Right atrium auricular region (tissue), 2 donors: ENCODE measurements around the gene MT3. TPM values are rescaled to one million over a fixed set of nuclear protein-coding genes. Genes with fewer than 3 reads are reported as not detected.

Experiments used
- DNase-seq: peaks from one replicate; pipeline ENCODE4 v3.0.0-alpha.2; 2019; ENCODE audit warnings: low spot score
- H3K27ac ChIP-seq, 2 donors: fragments of 200-600 bp; sonication (generic); 1 replicate in 1 of 2; 2 replicates in 1 of 2; pipeline ENCODE4 v1.5.1; 2016 to 2019
- H3K27me3 ChIP-seq, 2 donors: fragments of 200-600 bp; sonication (generic); one replicate each; pipeline versions ENCODE4 v1.5.1 to v1.6.0; 2017 to 2019
- H3K36me3 ChIP-seq: fragments of 200-600 bp; sonication (generic); one replicate; pipeline ENCODE4 v1.5.1; 2016
- H3K4me1 ChIP-seq, 2 donors: fragments of 200-600 bp; sonication (generic); one replicate each; pipeline versions ENCODE4 v1.5.1 to v1.6.0; 2017 to 2019
- H3K4me3 ChIP-seq, 2 donors: fragments of 200-600 bp; sonication (generic); 1 replicate in 1 of 2; 2 replicates in 1 of 2; pipeline ENCODE4 v1.5.1; 2017 to 2019; ENCODE audit warnings: mild to moderate bottlenecking in 1 of 2, moderate library complexity in 1 of 2
- H3K9me3 ChIP-seq, 2 donors: fragments of 200-600 bp; sonication (generic); one replicate each; pipeline ENCODE4 v1.5.1; 2019
- total RNA-seq, 2 donors: library from RNA; depleted of rRNA; stranded (reverse); fragments of >200 nt; gene quantifications; one replicate each; pipeline ENCODE4 v1.1.0, GENCODE V29; 2016
- TF ChIP-seq, protein P1 (sequence below), 2 donors: fragments of 200-600 bp; sonication (generic); IDR thresholded peaks; one replicate each; pipeline ENCODE4 v1.5.1; 2019; ENCODE audit warnings: antibody characterized with exemption in 2 of 2

MT3 gene
- total RNA-seq, 2 donors from 2014 or later, result not detected

DNA sequence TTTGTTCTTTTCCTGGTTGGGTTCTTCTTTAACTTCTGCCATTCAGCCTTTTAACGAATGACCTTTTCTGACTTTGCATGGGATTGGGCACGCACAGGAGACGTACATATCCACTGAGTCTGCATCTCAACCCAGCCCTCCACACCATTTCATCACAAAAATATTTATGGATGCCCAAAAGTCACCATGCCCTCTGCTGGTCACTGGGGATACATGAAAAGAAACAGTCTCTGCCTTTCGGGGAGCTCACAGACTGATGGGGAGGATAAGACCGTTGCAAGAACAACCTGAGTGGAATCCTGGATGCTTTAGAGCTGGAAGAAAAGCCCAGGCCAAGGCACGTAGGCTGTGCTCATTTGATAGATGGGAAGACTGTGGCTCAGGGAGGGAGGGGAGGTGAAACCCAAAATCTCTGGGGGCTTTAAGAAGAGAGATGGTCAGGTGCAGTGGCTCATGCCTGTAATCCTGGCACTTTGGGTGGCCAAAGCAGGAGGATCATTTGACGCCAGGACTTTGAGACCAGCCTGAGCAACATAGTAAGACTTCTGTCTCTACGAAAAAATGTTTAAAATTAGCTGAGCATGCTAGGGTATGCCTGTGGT is 11.2 kb downstream of the MT3 start:
- Histone ChIP-seq H3K4me3 (no peak overlapping the region), H3K9me3 (no peaks in the 10 kb centered on the region), H3K4me1 (peaks cover 0 to under 1% of the 10 kb centered on the region in 2 donors), H3K36me3 (no peaks in the 10 kb centered on the region), H3K27ac (no peak overlapping the region), H3K27me3 (no peaks in the 10 kb centered on the region)
- TF ChIP-seq, protein P1, sequence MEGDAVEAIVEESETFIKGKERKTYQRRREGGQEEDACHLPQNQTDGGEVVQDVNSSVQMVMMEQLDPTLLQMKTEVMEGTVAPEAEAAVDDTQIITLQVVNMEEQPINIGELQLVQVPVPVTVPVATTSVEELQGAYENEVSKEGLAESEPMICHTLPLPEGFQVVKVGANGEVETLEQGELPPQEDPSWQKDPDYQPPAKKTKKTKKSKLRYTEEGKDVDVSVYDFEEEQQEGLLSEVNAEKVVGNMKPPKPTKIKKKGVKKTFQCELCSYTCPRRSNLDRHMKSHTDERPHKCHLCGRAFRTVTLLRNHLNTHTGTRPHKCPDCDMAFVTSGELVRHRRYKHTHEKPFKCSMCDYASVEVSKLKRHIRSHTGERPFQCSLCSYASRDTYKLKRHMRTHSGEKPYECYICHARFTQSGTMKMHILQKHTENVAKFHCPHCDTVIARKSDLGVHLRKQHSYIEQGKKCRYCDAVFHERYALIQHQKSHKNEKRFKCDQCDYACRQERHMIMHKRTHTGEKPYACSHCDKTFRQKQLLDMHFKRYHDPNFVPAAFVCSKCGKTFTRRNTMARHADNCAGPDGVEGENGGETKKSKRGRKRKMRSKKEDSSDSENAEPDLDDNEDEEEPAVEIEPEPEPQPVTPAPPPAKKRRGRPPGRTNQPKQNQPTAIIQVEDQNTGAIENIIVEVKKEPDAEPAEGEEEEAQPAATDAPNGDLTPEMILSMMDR (IDR thresholded peaks at IDR 0.05), result peak; percentile 27 to 69
- DNase-seq, result no peak

DNA sequence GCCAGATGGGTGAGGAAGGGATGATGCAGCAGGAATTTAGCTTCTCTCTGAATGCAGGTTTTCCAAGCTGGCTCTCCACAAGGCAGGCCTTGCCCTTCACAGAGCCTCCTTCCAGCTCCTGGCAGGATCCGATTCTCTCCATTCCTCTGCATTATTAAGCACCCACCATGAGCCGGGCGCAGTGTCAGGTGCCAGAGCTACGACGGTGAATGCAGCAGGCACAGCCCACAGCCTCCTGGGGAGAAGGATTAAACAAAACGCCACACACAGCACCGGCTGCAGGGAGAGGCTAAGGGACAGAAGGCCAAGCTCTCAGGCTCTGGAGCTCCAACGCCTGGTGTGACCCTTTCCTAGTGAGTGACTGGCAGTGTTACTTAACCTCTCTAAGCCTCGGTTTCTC is 12.0 kb downstream of the MT3 start:
- TF ChIP-seq, protein P1 (IDR thresholded peaks at IDR 0.05), result no peak
- no peaks in the 10 kb centered on the region for H3K36me3 ChIP-seq
- DNase-seq, result no peak

DNA sequence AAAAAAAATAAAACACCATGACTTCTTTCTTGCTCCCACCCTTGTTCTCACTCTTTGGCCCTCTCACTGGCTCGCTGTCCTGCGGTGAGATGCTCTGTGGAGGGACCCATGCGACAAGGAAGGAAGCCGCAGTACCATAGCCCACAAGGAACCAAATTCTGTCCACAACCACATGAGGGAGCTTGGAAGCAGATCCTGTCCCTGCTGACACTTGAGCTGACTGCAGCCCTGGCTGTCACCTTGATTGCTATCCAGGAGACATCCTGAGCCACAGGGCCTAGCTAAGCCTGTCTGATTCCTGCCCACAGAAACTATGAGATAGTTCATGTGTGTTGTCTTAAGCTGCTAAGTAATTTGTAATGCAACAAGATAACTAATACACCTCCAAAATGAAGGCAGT is 14.3 kb downstream of the MT3 start:
- H3K9me3 ChIP-seq, result no peaks in the 10 kb centered on the region
- no peak for DNase-seq
- H3K27me3 ChIP-seq, result no peaks in the 10 kb centered on the region
- H3K4me1 ChIP-seq, result peaks cover 0 to 28% of the 10 kb centered on the region in 2 donors
- H3K27ac ChIP-seq, result peak overlapping the region; percentile 54 to 58
- TF ChIP-seq, protein P1 (IDR thresholded peaks at IDR 0.05), result peak; percentile 41 to 71
- no peaks in the 10 kb centered on the region for H3K36me3 ChIP-seq
- H3K4me3 ChIP-seq, result no peak overlapping the region

More for the DNA sequence above, 12.0 kb downstream of the MT3 start:
- Histone ChIP-seq H3K27ac (no peak overlapping the region), H3K27me3 (no peaks in the 10 kb centered on the region), H3K9me3 (no peaks in the 10 kb centered on the region), H3K4me1 (peaks cover 0 to 9% of the 10 kb centered on the region in 2 donors), H3K4me3 (no peak overlapping the region)

DNA sequence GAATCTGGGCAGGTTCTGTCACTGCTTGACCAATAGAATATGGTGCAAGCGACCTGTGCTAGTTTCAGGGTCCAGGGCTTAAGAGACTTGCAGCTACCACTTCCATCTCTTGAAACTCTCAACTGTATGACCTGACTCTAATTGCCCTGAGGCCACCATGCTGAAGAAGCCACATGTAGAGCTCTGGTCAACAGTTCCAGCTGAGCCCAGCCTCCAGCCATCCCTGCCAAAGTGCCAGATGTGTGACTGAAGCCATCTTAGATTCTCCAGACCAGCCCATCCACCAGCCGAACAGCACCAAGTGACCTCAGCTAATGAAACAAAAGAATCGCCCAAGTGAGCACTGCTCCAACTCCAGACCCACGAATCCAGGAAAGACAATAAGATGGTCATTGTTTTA is 15.6 kb downstream of the MT3 start:
- peaks cover 0 to 42% of the 10 kb centered on the region in 2 donors for H3K4me1 ChIP-seq
- no peaks in the 10 kb centered on the region for H3K27me3 ChIP-seq
- H3K27ac ChIP-seq, result peak overlapping the region; percentile 92 to 98
- H3K9me3 ChIP-seq, result no peaks in the 10 kb centered on the region
- no peak for DNase-seq
- H3K36me3 ChIP-seq, result no peaks in the 10 kb centered on the region
- TF ChIP-seq, protein P1 (IDR thresholded peaks at IDR 0.05), result no peak
- H3K4me3 ChIP-seq, result no peak overlapping the region

DNA sequence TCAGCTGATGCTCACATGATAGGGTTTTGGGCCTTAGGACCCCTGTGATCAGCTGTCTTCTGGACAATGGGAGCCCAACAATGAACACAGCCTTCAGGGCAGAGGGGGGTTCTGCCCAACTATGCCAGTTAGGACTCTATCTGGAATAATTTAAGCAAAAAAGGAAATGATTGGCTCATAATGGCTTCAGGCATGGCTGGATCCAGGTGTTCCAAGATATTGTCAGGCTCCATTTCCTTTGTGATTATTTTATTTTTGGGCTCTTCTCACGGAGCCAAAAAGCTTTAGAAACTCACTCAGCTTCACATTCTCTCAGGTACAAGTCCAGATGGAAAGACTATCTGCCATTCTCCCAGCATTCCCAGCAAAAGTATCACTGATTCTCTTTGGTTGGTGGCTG is 16.1 kb downstream of the MT3 start:
- TF ChIP-seq, protein P1 (IDR thresholded peaks at IDR 0.05), result no peak
- Histone ChIP-seq H3K4me3 (no peak overlapping the region), H3K36me3 (no peaks in the 10 kb centered on the region), H3K9me3 (no peaks in the 10 kb centered on the region), H3K27me3 (no peaks in the 10 kb centered on the region), H3K4me1 (peaks cover 0 to 47% of the 10 kb centered on the region in 2 donors), H3K27ac (peak overlapping the region; percentile 92 to 98)
- no peak for DNase-seq

DNA sequence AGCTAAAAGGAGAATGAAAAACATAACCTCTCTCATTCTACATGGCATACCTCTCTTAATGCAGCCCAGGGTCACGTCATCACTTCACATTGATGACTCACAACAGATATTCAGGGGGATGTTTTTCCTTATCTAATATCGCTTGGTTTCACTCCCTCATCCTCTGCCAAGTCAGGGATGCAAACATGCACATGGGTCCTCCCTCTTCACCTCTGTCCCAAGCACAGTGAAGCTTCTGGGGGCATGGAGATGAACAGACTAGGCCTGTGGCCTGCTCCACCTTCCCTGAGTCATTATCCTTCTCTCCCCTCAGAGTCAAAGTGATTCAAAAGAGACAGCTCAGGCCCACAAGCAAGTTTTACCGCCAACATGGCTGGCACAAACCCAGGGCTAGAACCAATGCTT is 16.7 kb downstream of the MT3 start:
- Histone ChIP-seq H3K27me3 (no peaks in the 10 kb centered on the region), H3K4me3 (no peak overlapping the region), H3K4me1 (peaks cover 0 to 53% of the 10 kb centered on the region in 2 donors), H3K36me3 (no peaks in the 10 kb centered on the region), H3K9me3 (no peaks in the 10 kb centered on the region), H3K27ac (peak overlapping the region; percentile 92 to 98)
- TF ChIP-seq, protein P1 (IDR thresholded peaks at IDR 0.05), result no peak
- DNase-seq, result peak; percentile 80
